Measurements from ENCODE around the gene BPIFB1. TPM values are rescaled to one million over a fixed set of nuclear protein-coding genes. Genes with fewer than 3 reads are reported as not detected.

BPIFB1 gene
- total and polyA plus RNA-seq, 2 of the 13 experiments (the other 11 are each of a cell fraction or from before 2014, with no cell fraction given): 0.82 to 4.4 TPM

DNA sequence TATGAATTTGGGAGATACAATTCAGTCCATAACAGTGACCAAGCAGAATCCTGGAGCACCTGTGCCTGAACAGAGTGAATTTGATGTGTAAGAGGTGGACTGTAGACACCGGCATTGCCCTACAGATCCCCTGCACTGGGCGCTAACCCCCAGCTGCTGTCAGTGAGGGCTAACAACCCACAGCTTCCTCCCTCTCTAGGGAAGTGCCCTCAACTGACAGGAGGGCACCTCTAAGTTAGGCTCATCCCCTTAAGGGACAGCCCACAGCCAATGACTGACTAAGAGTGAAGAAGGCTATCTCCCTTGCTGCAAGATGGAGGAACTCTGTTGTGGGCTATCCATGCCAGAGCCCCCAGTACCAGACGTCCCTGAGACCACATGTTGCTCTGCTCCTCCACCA, 15.3 kb upstream of the BPIFB1 start:
- Histone ChIP-seq H3K79me2 (ENCODE audit: insufficient read depth, low read length) (no peaks in the 10 kb centered on the region), H3K9me3 (ENCODE audit: low read length) (peaks cover 5% of the 10 kb centered on the region; the same call in 1 of the 2 replicates), H3K27ac (ENCODE audit: extremely low read length, insufficient read depth, low read length) (no peak overlapping the region), H2AFZ (ENCODE audit: low read length) (no peak overlapping the region), H3K4me1 (ENCODE audit: insufficient read depth, low read length) (peaks cover 30% of the 10 kb centered on the region), H4K20me1 (ENCODE audit: insufficient read depth, low read length) (no peaks in the 10 kb centered on the region), H3K36me3 (replicated peaks in 1 of 2; ENCODE audit: control insufficient read depth in 1 of 2, insufficient read depth in 2 of 2, low read length in 2 of 2) (no peaks in the 10 kb centered on the region), H3K9ac (ENCODE audit: insufficient read depth, low read depth, low read length) (no peak overlapping the region), H3K27me3 (ENCODE audit: control insufficient read depth in 1 of 2, insufficient read depth in 2 of 2, low read length in 2 of 2) (peaks cover 0 to 8% of the 10 kb centered on the region in 2 experiments; a peak in 2 of 5 replicates), H3K4me3 (replicated peaks in 1 of 3; ENCODE audit: insufficient read depth in 1 of 3, low read depth in 2 of 3, low read length in 3 of 3) (no peak overlapping the region), H3K4me2 (ENCODE audit: low read depth, low read length) (no peak overlapping the region)
- in situ Hi-C loops (cut with HindIII; ENCODE audit: extremely low pct_ligation_motif_present, low pct_unique_long_range_greater_than_20kb) (no loop called here), intact Hi-C loops (cut with micrococcal nuclease; ENCODE audit: unreplicated experiment) (no loop called here)
- CTCF ChIA-PET (ENCODE audit: low intra/inter-chr PET ratio, low total read pairs): no interaction called here
- no TSS peak for BruUV-seq (replicated peaks)
- POLR2A ChIA-PET: no interaction called here
- ATAC-seq (no peak), FAIRE-seq (no peak), DNase-seq (ENCODE audit: low spot score) (no peak)
- 58% methylated on average over 3 of the region's 3 CpGs for WGBS (ENCODE audit: low lambda C conversion rate)
- TF ChIP-seq BCL3 (CRISPR knock-in tag; IDR thresholded peaks at IDR 0.05) (no peak), KLF15 (CRISPR knock-in tag; IDR thresholded peaks at IDR 0.05; ENCODE audit: borderline replicate concordance) (no peak), AKNA (CRISPR knock-in tag; IDR thresholded peaks at IDR 0.05; ENCODE audit: borderline replicate concordance) (no peak), SMARCE1 (IDR thresholded peaks at IDR 0.05; ENCODE audit: borderline replicate concordance) (no peak), ZBTB21 (CRISPR knock-in tag; IDR thresholded peaks at IDR 0.05) (no peak), NONO (IDR thresholded peaks at IDR 0.05) (no peak), NONO (CRISPR knock-in tag; conservative IDR thresholded peaks at IDR 0.05) (no peak), ISX (CRISPR knock-in tag; conservative IDR thresholded peaks at IDR 0.05) (no peak), CERS6 (CRISPR knock-in tag; IDR thresholded peaks at IDR 0.05) (no peak), SAFB2 (CRISPR knock-in tag; IDR thresholded peaks at IDR 0.05; ENCODE audit: borderline replicate concordance, low read depth) (no peak), CENPX (CRISPR knock-in tag; IDR thresholded peaks at IDR 0.05) (no peak), ZKSCAN1 (IDR thresholded peaks at IDR 0.05; ENCODE audit: low read length) (no peak), PLSCR1 (CRISPR knock-in tag; IDR thresholded peaks at IDR 0.05; ENCODE audit: borderline replicate concordance) (no peak), ZNF567 (CRISPR knock-in tag; IDR thresholded peaks at IDR 0.05; ENCODE audit: borderline replicate concordance) (no peak), RFX1 (IDR thresholded peaks at IDR 0.05) (no peak), ZNF615 (CRISPR knock-in tag; IDR thresholded peaks at IDR 0.05; ENCODE audit: borderline replicate concordance) (no peak)

Data from HepG2 (cell line).